Adipocyte (in vitro differentiated cells): Measurements from ENCODE around the gene NRTN.
"Not testable (repeated sequence)": the region's sequence is repeated elsewhere in the genome, so short reads cannot be mapped to it uniquely, and the experiment has no call there.

ENCODE experiments used
- DNase-seq: peaks from one replicate; pipeline ENCODE4 v3.0.0-alpha.2; 2015; ENCODE audit warnings: low read depth
- H3K27me3 ChIP-seq: replicated peaks from 2 replicates; pipeline ENCODE4 v1.7.0; 2013; ENCODE audit warnings: mild to moderate bottlenecking, low read length, moderate library complexity; ENCODE audit not compliant: control insufficient read depth, insufficient read depth
- H3K36me3 ChIP-seq: 2 replicates; pipeline ENCODE4 v1.7.0; 2013; ENCODE audit warnings: low read length, mild to moderate bottlenecking, moderate library complexity; ENCODE audit not compliant: control insufficient read depth, insufficient read depth, severe bottlenecking
- H3K4me1 ChIP-seq: 2 replicates; pipeline ENCODE4 v1.7.0; 2013; ENCODE audit warnings: mild to moderate bottlenecking, low read length, moderate library complexity; ENCODE audit not compliant: control insufficient read depth, insufficient read depth
- H3K4me3 ChIP-seq: 2 replicates; pipeline ENCODE4 v1.7.0; 2013; ENCODE audit warnings: mild to moderate bottlenecking, low read length, moderate library complexity
- H3K9ac ChIP-seq: 2 replicates; pipeline ENCODE4 v1.7.0; 2013; ENCODE audit warnings: mild to moderate bottlenecking, low read length, moderate library complexity
- H3K9me3 ChIP-seq: 2 replicates; pipeline ENCODE4 v1.7.0; 2013; ENCODE audit warnings: mild to moderate bottlenecking, low read length, moderate library complexity; ENCODE audit not compliant: control insufficient read depth

The NRTN gene

DNA sequence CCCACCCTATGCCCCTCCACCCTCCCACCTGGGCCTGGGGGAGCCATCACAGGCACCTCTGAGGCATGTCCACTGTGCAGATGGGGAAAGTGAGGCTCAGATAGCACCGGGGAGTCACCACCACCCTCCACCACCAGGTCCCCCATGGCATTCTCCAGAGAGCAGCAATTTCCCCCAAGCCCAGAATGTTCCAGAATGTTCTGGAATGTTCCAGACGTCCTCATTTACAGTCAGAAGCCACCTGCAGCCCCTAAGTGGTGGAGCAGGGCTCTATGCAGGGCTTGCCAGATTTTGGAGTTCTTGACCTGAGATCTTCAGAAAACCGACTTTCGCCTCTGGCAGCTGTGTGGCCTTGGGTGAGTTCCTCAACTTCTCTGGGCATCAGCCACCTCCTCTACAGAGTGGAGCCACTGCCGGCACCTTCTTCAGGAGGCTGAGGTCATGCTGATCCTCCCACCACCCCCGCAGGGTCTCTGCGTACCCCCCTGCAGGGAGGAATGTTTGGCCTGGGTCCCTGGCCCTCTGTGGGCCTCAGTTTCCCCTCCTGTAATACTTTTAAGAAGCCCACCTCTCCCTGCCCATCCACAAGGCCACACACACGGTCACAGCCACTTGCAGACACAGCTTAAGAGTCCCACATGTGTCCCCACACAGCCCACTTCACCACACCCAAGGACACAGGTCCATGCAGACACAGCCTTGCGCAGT, 59.3 kb downstream of the NRTN start:
- no peak for DNase-seq
- Histone ChIP-seq H3K36me3 (no peaks in the 10 kb centered on the region), H3K4me3 (no peak overlapping the region), H3K4me1 (no peaks in the 10 kb centered on the region), H3K9me3 (no peaks in the 10 kb centered on the region), H3K9ac (no peak overlapping the region), H3K27me3 (peaks cover 32% of the 10 kb centered on the region)

DNA sequence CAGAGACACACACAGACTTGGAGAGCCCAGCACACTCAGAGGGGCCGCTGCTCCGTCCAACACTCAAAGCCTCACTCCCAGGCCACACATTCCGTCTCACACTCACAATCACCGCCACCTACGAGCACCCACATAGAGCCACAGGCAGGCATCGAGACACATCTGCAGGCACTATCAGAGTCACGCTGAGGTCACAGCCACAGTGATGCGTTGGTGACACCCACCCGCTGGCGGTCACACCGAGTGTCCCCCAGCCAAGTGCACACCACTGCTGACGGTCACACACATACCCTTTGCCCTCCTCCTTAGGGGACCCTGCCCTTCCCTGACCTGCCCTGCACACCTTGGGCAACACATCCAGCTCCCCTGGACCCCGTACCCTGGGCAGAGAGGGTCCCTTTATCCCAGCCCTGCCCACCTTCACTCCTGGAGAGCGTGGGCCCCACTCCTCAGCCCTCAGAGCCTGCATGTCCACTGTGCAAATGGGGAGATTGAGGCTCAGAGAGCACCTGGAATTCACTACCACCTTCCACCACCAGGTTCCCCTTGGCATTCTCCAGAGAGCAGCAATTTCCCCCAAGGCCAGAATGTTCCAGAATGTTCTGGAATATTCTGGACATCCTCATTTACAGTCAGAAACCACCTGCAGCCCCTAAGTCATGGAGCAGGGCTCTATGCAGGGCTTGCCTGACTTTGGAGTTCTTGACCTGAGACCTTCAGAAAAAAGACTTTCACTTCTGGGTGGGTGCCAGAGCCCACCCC, 60.0 kb downstream of the NRTN start:
- H3K4me3 ChIP-seq, result no peak overlapping the region
- H3K4me1 ChIP-seq, result no peaks in the 10 kb centered on the region
- H3K27me3 ChIP-seq, result peaks cover 30% of the 10 kb centered on the region
- H3K36me3 ChIP-seq, result no peaks in the 10 kb centered on the region
- H3K9me3 ChIP-seq, result no peaks in the 10 kb centered on the region
- DNase-seq, result no peak
- H3K9ac ChIP-seq, result no peak overlapping the region

DNA sequence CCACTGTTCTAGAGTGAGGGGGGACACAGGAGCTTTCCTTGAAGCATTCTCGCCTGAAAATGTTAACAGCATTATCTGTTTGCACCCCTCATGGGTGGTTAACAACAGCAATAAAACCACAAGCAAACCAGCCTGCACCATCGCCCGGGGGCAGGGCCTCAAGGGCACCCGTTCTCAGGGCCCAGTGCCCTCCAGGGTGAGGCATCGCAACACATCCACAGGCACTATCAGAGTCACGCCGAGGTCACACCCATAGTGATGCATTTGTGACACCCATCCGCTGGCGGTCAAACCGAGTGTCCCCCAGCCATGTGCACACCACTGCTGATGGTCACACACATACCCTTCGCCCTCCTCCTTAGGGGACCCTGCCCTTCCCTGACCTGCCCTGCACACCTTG, 60.9 kb downstream of the NRTN start:
- no peak overlapping the region for H3K9ac ChIP-seq
- H3K9me3 ChIP-seq, result no peaks in the 10 kb centered on the region
- no peak overlapping the region for H3K4me3 ChIP-seq
- H3K4me1 ChIP-seq, result peaks cover 6% of the 10 kb centered on the region
- DNase-seq, result no peak
- H3K36me3 ChIP-seq, result no peaks in the 10 kb centered on the region
- peaks cover 26% of the 10 kb centered on the region for H3K27me3 ChIP-seq

DNA sequence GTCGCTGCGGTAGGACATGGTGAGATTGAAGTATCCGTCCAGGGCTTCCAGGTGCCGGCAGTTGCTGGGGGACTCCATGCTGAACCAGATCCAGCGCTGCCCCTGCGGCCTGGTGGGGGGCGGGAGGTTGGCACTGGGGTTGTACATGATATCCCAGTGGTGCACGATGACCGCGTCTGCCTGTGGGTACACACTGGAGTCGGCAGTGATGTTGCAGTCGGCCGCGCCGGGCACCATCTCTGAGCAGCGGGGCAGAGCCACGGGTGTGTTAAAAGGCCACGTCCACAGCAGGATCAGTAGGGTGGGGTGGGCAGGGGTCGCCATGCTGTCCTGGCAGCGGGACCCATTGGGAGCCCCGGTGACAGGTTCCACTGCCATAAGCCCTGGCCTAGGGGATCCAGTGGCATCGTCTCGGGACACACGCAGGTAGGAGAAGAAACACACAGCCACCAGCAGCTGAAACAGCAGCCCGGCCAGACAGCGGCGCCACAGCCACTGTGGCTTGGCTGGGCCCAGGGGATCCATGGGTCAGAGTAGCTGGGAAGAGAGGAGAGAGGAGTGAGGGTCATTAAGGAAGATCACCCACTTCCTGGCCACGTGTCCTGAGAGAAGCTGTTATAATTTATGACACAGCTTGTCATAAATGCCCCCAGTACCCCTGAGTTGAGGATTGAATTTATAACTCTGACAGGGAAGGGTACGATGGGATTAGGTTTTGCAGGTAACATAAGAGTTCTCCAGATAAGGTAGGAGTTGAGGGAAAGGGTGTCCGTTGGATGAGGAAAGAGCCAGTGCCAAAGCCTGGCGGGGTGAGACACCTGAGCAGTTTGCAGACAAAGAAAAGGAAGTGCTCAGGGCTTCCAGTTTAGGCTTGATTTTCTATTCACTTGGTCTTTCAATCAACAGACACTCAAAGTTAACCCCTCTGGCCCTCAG, 62.6 kb downstream of the NRTN start:
- Histone ChIP-seq H3K4me1 (peaks cover 10% of the 10 kb centered on the region), H3K27me3 (peaks cover 22% of the 10 kb centered on the region), H3K9ac (no peak overlapping the region), H3K4me3 (no peak overlapping the region), H3K36me3 (no peaks in the 10 kb centered on the region), H3K9me3 (no peaks in the 10 kb centered on the region)
- DNase-seq, result no peak

DNA sequence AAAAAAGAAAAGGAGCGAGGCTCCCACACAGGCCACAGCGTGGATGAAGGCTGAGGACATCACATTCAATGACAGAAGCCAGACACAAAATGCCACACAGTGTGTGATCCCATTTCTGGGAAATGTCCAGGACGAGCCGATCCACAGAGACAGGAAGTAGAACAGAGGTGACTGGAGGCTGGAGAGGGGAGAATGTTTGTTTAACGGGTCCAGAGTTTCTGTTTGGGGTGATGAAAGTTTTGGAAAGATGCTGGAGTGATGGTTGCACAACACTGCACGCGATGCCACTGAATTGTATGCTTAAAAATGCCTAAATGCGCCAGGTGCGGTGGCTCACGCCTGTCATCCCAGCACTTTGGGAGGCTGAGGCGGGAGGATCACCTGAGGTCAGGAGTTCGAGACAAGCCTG, 66.1 kb downstream of the NRTN start:
- Histone ChIP-seq H3K9me3 (no peaks in the 10 kb centered on the region), H3K4me3 (no peak overlapping the region), H3K9ac (no peak overlapping the region), H3K36me3 (no peaks in the 10 kb centered on the region), H3K27me3 (peaks cover 3% of the 10 kb centered on the region), H3K4me1 (peaks cover 10% of the 10 kb centered on the region)
- DNase-seq, result no peak

DNA sequence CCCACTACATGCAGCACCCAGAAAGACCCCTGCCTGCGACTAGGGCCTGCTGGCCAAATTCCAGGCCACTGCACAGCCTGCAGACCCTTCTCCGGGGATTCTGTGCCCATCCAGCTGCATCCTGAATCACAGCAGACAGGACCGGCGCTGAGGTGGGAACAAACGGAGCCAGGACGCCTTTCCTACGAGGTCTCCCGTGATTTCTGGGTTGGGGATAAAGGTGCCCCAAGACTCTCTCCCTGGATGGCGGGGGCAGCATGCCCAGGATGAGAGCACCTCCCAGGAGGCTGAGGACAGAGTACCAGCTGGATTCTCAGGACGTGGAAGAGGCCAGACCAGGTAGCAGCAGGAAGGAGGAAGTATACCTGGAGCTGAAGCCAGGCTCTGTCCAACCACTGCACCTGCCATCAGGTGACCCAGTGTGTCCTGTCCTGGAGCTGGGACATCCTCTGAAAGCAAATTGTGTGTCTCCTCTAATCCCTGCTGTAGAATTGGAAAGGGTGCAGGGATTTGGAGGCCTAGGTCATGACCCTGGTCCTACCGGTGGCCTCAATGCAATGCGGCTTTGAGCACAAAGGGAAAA, 68.8 kb downstream of the NRTN start:
- Histone ChIP-seq H3K9ac (no peak overlapping the region), H3K4me1 (peaks cover 17% of the 10 kb centered on the region), H3K4me3 (no peak overlapping the region), H3K9me3 (no peaks in the 10 kb centered on the region), H3K36me3 (no peaks in the 10 kb centered on the region), H3K27me3 (peaks cover 6% of the 10 kb centered on the region)
- DNase-seq, result no peak

DNA sequence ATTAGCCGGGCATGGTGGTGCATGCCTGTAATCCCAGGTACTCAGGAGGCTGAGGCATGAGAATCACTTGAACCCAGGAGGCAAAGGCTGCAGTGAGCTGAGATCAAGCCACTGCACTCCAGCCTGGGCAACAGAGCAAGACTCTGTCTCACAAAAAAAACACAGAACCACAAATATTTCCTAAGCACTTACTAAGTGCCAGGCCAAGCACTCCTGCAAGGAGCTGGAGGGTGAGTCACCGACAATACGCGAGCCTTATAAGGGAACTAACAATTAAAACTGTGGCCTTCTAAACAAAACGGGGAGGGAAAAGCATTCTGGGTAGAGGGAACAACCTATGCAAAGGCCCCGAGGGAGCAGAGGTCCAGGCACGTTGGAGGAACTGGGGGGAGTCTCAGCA, 69.6 kb downstream of the NRTN start:
- H3K4me1 ChIP-seq, result peaks cover 17% of the 10 kb centered on the region
- DNase-seq, H3K9me3 ChIP-seq, H3K36me3 ChIP-seq, H3K9ac ChIP-seq, H3K27me3 ChIP-seq, H3K4me3 ChIP-seq: not testable (repeated sequence)

DNA sequence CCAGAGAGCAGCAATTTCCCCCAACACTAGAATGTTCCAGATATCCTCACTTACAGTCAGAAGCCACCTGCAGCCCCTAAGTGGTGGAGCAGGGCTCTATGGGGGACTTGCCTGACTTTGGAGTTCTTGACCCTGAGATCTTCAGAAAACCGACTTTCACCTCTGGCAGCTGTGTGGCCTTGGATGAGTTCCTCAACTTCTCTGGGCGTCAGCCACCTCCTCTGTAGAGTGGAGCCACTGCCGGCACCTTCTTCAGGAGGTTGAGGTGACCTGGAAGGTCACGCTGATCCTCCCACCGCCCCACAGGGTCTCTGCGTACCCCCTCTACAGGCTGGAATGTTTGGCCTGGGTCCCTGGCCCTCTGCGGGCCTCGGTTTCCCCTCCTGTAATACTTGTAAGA, 72.6 kb downstream of the NRTN start:
- no peak for DNase-seq
- no peak overlapping the region for H3K4me3 ChIP-seq
- H3K9ac ChIP-seq, result no peak overlapping the region
- peaks cover 6% of the 10 kb centered on the region for H3K27me3 ChIP-seq
- no peaks in the 10 kb centered on the region for H3K9me3 ChIP-seq
- peaks cover 19% of the 10 kb centered on the region for H3K4me1 ChIP-seq
- no peaks in the 10 kb centered on the region for H3K36me3 ChIP-seq

DNA sequence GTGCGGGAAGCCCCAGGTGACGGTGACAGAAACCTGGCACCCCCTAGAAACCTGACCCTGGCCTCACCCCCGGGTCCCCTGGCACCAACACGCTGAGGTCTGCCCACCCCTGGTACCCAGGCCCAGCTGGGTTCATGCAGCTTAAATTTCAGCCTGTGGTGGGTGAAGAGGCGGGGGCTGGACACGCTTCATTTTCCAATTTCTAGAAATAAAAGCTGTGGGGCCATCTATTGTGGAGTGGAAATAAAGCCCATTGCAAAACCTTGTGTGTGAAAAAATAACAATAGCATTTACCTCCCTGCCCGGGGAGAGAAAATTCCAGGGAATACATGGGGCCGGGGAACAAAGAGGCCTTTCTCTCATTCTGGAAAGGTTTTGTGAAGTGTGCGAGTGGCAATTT, 73.0 kb downstream of the NRTN start:
- peaks cover 19% of the 10 kb centered on the region for H3K4me1 ChIP-seq
- H3K27me3 ChIP-seq, result peaks cover 6% of the 10 kb centered on the region
- no peak overlapping the region for H3K4me3 ChIP-seq
- H3K36me3 ChIP-seq, result no peaks in the 10 kb centered on the region
- no peak overlapping the region for H3K9ac ChIP-seq
- H3K9me3 ChIP-seq, result no peaks in the 10 kb centered on the region
- DNase-seq, result no peak
